GM19452 (cell line): ENCODE data around the gene CCDC12.

Experiments
- ATAC-seq: cut with Tn5 transposase; IDR thresholded peaks from one replicate; pipeline ENCODE4 v1.9.1; 2021; ENCODE audit not compliant: unreplicated experiment

CCDC12 gene

DNA sequence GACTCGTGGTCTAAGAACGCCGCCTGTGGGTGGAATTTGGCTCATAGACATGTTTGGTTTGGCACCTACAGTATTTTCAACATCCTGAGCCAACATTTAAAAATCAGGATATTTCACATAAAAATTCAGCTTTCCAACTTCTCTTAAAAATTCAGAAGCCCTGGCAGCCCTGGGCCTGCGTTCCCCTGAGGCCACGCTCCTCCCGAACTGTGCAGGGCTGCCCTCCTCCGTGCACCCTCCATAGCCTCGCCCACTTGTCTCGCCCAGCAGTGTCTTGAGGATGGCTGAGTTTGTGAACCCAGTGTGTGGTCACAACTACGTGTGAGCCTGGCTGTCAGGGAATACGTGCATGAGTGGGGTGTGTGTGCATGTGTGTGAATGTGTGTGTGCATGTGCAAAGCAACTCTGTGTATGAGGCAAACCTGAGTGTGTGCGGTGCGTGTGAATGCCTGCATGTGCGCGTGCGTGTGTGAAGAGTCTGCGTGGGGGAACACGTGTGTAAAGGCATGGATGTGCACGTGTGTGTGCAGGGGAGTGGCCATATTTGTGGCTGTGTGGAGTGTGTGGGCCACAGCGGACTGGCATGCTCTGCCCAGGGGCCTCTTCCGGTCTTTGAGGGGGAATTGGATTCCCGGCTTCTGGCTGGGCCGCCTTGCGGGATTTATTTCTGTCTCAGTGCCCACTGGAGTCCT is 68.1 kb downstream of the CCDC12 start:
- no peak for ATAC-seq

DNA sequence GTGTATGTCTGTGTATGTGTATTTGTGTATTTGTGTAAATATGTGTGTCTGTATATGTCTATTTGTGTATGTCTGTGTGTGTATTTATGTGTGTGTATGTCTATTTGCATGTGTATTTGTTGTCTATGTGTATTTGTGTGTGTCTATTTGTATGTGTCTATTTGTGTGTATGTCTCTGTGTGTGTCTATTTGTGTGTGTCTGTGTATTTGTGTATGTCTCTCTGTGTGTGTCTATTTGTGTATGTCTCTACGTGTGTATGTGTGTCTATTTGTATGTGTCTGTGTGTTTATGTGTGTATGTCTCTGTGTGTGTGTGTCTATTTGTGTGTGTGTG is 68.6 kb downstream of the CCDC12 start:
- ATAC-seq = no peak

DNA sequence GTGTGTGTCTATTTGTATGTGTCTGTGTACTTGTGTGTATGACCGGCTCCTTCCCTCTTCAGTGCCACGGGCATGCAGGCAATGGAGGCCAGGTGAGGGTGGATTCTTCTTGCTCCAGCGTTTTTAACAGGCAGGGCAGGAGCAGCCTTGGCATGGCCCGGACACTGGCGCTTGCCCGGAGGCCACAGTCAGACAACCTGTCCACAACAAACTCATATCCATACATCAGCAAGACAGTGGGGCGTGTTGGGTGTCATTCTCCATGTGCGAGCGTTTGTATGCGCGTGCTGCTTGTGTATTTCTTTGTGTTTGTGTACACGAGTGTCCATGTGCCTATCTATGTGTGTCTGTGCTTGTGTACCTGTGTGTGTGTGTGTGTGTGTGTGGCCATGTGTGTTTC is 69.3 kb downstream of the CCDC12 start:
- no peak for ATAC-seq

DNA sequence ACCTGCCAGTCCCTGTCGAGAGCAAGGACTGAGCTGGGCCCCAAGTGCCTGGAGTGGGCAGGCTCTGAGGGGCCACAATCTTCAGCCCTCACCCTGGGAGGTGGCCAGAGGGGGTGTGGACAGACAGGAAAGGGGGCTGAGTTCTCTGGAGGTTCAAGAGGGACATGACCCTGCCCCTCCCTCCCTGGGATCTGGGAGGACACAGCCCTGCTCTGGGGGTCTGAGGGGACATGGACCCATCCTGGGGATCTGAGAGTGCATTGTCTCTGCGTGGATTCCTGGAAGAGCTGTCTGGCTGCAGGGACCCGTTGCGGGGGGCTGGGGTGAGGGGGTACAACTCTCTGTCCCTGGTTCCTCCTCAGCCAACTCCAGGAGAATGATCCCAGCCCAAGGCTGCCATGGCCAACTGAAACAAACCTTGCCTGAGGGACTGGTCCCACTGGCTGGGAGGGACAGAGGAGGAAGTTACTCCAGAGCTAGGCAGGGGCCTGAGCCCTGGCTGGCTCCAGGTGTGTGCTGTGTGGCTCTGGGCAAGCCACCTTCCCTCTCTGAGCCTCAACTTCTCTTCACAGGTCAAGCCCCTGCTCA is 70.0 kb downstream of the CCDC12 start:
- no peak for ATAC-seq

DNA sequence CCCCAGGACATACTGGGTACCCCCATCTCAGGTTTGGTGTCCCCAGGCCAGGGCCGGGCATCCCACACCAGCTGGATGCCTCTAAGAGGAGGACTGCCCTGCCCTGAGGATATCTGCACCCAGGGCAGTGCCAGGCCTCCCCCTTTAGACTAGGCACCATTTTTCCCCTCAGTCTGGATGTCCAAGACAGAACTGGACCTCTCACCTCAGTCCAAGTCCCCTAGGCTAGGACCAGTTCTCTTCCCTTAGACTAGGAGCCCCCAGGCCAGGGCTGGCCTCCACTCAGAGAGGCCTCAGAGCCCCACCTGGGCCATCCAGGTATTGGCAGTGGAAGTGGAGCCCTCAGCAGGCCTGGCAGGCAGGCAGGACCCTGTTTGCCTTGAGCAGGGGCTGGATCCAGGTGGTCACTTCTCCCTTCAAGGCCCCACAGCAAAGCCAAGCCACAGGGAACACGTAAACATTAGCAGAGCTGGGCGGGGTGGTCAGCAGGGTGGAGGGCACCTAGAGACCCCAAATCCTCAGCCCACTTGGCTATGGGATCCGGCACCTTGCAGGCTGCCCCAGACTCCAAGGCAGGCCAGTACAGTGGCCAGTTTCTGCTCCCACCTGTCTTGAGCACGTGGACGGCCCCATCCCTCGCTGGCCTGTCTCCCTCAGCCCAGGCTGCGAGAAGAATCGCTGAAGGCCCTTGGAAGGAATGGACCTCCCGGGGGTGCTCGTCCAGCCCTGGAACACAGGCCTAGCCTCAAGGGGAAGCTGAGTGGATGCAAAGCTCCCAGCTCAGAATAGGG is 70.7 kb downstream of the CCDC12 start:
- no peak for ATAC-seq

DNA sequence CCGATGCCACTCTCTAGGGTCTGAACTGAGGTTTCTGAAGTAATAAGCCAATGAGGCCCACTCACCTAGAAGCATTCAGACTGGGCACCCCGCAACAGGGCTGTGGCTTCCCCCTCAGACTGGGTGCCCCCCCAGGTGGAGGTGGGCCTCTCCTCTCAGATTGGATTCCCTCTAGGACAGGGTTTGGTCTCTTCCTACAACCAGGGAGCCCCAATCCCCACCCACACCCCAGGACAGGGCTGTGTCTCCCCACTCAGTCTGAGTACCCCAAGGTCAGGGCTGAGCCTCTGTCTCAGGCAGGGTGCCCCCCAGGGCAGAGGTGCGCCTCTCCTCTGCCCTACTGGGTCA is 71.4 kb downstream of the CCDC12 start:
- ATAC-seq = no peak

DNA sequence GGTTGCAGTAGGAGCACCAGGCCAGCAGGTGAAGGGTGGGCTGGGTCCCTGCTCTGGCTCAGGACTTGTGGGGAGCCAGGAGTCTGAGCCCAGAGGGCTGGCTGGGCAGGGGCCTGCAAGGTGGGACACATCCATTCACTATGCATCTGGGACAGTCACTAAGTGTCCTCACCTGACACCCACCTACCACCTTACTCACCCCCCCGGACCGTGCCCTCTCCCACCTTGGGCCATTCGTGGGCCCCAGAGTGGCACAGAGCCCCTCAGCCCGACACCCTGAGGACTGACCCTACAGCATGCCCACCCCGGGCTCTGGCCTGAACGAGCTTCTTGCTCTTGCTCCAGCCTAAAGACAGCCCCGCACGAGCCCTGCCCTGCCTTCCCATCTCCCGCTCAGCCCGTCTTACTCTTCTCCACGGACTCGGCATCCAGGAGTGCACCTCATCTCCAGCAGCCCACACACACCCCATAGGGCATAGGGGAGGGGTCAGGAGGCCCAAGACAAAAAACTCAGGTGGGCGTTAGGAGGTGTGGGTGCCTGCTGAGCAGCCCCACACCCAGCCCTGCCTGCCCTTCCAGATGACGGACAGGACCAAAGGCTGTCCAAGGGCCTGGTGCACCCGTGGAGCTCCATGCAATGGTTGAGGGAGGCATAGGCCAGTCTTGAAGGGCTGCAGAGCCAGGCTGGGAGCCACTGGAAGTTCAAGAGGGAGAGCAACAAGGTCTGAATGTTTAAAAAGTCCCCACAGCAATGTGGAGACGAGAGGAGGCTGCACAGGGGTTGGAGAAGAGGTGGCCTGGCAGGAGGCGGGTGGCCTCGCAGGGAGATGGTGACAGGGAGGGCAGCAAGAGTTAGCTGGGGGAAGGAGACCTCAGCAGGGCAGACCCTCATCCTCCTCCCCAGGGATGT is 72.0 kb downstream of the CCDC12 start:
- ATAC-seq = no peak

DNA sequence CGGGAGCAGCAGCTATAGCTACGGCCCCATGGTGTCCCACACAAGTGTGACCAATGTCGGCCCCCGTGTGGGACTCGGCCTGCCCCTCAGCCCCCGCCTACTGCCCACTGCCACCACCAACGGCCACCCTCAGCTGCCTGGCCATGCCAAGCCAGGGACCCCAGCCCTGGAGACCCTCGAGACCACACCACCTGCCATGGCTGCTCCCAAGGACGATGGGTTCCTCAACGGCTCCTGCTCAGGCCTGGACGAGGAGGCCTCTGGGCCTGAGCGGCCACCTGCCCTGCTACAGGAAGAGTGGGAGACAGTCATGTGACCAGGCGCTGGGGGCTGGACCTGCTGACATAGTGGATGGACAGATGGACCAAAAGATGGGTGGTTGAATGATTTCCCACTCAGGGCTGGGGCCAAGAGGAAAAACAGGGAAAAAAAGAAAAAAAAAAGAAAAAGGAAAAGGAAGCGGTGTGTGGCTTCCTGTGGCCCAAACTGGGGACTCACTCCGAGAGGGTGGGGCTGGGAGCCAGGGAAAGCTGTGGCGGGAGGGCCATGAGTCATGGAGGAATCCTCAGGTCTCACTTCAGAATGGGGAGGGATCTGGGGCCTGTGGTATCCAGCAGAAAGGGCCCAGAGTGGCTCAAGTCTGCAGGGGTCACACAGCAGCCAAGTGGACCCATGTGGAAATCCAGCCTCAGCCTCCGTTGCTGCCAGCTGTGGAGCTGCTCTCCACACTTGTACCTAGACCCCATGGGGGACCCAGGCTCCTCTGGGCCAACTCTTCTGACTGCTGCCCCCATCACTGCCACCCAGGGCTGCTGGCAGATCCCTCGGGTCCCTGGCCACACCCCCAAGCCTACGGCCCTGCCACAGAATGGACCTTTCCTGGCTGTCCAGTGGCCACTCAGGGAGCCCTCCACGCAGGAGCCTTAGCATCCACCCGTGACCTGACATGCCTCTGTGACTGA is 72.9 kb downstream of the CCDC12 start:
- no peak for ATAC-seq

DNA sequence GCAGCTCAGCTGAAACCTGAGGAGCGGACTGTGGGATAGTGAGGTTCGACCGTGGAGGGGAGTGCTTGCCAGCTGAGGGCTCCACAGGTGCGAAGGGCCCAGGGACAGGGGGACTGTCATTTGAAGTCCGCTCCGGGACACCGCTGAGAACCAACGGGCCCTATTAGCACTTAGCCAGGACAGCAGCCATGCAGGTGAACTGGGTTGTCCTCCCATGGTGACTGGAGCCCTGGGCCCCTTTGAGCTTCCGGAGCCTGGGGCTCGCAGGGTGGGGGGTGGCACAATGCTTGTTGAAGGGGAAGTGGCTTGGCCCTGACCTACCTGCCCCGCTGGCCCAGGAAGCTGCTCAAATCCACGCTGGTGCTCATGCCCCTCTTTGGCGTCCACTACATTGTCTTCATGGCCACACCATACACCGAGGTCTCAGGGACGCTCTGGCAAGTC is 74.3 kb downstream of the CCDC12 start:
- ATAC-seq = no peak

DNA sequence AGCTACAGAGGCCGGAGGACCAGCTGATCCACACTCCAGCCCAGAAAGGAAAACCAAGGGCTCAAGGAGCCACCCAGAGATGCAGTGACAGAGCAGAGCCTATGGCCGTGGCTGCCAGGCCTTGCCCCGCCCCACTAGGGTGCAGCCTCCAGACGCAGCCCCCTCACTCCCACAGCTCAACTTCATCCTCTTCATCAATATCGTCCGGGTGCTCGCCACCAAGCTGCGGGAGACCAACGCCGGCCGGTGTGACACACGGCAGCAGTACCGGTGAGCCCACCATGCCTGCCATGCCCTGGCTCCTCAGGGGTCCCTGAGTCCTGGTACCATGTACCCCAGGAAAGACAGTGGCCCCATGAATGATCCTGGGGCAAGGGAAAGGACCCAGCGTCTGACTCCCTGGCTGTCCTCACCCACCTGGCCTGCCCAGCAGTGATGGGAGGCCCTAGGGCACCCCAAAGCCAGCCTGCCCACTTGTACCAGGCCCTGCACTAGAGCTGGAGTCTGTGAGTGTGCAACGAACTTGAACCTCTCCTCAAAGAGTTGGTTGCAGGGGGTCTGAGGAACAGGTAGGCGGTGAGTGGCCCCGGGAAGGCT is 74.9 kb downstream of the CCDC12 start:
- no peak for ATAC-seq

DNA sequence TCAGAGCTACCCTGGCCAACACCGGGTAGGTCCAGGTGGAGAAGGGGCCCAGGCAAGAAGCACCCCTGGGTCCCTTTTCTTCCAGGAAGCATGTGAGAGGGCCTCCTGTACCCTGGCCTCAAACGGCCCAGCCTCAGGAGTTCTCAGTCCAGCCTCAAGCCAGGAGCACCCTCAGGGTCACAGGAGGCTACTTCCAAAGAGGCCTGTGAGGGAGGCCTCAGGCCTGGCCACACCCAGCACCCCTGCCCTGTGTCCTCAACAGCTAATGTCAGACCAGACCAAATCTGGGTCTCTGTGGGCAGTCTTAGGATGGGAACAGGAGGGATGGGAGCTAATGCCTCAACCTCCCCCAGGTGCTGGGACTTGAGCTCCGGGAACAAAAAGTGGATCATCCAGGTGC is 75.5 kb downstream of the CCDC12 start:
- ATAC-seq = no peak

DNA sequence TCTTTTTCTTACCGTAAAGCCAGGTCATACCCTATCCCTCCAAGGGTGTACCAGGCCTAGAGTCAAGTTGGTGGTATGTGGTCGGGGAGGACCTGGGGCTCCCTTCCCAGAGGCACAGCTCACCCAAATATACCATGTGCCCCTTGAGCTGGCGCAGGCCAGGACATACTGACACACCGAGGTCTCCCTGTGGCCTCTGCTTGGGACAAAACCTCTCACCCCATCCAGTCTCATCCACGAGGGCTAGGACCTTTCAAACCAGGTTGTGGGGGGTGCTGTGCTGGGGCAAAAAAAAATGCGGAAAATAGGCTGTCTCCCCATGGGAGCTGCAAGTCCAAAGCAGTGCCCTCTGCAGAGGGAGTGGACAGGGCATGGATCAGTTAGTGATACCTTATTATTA is 76.2 kb downstream of the CCDC12 start:
- no peak for ATAC-seq

DNA sequence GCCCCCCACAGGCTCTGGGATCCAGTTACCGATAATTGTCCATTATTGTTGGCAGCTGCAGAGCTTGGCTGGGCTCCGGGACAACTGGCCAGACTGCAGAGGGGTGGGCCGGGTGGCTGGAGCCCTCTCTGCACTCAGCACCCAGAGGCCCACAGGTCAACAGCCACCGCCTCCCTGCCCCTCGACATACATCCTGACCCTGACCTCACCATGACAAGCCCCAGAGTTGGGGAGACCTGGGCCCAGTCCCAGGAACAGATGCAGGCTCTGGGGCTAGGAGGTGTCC is 76.6 kb downstream of the CCDC12 start:
- no peak for ATAC-seq

DNA sequence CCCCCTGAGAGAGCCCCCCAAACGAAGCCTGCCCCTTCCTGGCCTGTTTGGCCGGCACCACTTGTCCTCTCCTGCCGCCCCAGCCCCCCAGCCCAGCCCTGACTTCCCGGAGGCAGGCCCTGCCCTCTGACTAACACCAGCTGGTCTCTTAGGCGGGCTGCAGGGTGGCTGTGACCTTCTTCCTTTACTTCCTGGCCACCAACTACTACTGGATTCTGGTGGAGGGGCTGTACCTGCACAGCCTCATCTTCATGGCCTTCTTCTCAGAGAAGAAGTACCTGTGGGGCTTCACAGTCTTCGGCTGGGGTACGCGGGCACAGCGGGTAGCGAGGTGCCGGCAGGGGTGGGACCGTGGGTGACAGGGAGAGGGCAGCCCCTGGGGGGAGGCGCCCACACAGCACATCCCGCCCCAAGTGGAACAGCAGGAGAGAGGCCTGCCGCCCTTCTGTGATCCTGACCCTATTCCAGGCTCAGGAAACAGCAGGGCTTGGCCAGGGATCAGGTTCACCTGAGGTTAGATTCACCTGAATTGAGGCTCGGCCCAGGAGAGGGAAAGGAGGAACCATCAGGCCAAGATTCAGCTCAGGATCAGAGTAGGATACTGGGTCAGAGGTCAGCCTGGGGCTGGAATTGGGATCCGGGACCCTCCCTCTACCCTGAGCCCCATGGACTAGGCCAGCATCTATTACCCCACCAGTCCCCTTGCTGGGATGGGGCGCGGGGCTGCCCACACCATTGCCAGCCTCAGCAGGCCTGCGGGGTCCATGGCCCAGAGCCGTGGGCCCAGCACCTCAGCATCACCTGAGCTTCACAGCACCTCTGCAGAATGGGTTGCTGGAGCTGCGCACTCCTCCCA is 77.2 kb downstream of the CCDC12 start:
- ATAC-seq = no peak

DNA sequence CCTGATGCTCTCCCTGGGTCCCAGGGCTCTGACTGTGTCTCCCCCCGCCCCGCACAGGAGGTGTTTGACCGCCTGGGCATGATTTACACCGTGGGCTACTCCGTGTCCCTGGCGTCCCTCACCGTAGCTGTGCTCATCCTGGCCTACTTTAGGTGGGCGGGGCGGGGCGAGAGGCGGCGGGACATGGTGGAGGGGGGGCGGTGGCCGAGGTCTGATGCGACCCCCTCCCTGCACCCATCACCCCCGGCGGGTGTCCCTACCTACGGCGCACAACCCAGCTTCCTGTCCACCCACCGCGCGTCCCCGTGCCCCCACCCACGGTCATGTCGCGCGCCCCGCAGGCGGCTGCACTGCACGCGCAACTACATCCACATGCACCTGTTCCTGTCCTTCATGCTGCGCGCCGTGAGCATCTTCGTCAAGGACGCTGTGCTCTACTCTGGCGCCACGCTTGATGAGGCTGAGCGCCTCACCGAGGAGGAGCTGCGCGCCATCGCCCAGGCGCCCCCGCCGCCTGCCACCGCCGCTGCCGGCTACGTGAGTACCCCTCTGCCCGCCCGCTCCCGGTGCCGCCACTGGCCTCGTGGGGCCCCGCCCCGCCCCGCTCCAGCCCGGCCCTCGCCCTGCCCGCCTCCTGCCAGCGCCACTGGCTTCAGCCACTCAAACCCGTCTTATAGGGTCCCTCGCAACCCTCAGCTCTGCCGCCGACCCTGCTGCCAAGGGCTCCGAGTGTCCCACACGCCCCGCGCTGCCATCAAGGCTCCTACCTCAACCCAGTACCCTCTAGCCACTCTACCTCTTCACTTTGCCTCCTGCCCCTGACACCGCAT is 78.0 kb downstream of the CCDC12 start:
- ATAC-seq = no peak

DNA sequence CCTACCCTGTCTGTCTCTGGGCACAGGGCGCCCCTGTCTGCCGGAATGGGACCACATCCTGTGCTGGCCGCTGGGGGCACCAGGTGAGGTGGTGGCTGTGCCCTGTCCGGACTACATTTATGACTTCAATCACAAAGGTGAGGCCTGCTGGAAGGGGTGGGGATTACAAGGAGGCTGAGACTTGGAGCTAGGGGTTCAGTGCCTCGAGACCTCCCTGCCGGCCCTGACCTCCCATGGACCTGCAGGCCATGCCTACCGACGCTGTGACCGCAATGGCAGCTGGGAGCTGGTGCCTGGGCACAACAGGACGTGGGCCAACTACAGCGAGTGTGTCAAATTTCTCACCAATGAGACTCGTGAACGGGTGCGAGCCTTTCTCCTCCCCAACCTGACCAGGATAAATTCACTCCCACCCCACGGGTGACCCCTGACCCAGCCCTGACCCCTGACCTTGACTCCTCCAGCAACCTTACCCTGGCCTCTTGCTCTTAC is 78.7 kb downstream of the CCDC12 start:
- ATAC-seq = no peak

DNA sequence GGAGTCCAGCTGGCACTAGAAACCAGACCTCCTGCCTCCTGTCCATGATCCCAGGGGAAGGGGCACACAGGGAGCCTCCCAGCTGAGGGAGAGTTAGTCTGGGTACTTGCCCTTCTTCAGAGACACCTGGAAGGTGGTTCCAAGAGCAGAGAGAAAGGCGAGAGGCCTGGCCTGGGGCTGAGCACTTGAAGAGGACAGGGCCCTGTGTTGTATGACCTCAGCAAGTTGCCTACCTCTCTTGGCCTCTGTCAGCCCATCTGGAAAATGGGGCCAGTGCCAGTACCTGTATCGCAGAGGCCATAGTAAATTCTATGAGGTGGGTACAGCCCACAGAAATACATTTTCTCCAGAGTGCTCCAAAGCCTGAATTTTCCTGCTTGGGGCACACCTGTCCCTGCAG is 79.5 kb downstream of the CCDC12 start:
- ATAC-seq = no peak

DNA sequence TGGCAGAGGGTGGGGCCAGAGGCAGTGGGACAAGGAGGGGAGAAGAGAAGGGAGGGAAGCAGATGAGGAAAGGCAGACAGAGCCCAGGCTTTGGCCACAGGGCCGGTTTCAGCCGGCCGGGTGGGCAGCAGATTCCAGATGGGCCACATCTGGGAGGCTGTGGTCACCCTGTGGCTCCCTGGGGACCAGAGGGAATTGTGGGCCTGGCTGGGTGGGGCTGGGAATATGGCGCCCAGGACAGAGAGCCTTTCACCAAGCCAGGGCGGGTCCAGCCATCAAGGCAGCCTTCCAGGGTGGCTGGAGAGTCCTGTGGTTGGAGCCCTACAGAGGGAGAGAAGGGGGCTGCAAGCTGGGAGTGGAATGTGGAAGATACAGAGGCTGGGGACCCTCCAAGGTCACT is 80.2 kb downstream of the CCDC12 start:
- ATAC-seq = no peak
